NOMO-1 treated with dmso at 0.1 percent for 144 hours (cell line): ENCODE results near the gene OR6J1.
"Not testable (repeated sequence)": the region's sequence is repeated elsewhere in the genome, so short reads cannot be mapped to it uniquely, and the experiment has no call there.

ENCODE experiments used
- DNase-seq: peaks from one replicate; lab custom pipeline; 2025; ENCODE audit not compliant: unreplicated experiment; lab: John Stamatoyannopoulos, UW

Gene OR6J1

DNA sequence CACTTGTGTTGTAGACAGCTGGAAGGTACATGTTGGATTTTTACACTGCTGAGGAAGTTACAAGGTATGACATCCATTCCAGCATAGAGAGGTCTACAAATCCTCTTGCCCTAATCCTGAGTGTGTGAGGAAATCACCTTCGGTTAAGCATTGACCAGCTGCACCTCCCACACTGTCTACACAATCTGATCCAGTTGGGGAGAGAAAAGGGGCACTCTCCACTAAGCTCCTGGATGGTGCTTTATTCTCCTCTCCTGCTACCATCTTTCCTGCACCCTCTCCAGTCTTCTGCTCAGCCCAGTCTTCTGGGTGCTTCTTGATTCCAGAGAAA lies at the start of gene OR6J1:
Gene OR6J1, minus strand, starts transcription at position 48 of the 331 bp plus-strand sequence. CDS start 9,541 bp downstream, outside the sequence.
- no peak for DNase-seq

GRCh38 chr14:22692194-22692593 lies 48.0 kb upstream of the OR6J1 start:
- DNase-seq = no peak

GRCh38 chr14:22691171-22691570 lies 47.0 kb upstream of the OR6J1 start:
- no peak for DNase-seq

DNA sequence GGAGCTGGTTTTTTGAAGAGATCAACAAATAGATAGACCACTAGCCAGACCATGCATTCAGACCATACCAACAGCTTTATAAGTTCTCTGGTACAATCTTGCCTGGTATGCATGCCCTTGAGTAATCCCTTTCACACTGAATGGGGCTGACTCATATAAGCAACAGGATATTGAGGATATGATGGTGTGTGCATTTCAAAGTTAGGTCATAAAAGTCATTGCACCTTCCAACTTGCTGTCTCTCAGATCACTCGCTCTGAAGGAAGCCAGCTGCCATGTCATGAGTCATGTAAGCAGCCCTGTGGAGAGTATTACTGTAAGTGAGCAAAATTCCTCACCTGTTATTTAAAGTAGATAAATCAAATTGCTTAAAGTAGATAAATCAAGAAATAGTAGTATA lies 45.0 kb upstream of the OR6J1 start:
- no peak for DNase-seq

- DNase-seq = not testable (repeated sequence)
Observed at GRCh38 chr14:22687969-22688368, 43.8 kb upstream of the OR6J1 start.

GRCh38 chr14:22686176-22686611 lies 42.0 kb upstream of the OR6J1 start:
- DNase-seq = not testable (repeated sequence)

DNA sequence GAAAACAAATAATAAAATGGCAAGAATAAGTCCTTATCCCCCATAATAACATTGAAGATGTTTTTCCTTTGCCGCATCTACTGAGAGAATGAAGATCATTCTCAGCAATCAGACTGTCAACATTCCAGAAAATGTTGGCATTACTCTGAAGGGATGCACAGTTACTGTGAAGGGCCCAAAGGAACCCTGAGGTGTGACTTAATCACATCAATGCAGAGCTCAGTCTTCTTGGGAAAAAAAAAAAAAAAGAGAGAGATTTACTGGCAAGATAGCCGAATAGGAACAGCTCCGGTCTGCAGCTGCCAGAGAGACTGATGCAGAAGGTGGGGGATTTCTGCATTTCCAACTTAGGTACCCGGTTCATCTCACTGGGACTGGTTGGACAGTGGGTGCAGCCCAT lies 41.3 kb upstream of the OR6J1 start:
- no peak for DNase-seq

DNA sequence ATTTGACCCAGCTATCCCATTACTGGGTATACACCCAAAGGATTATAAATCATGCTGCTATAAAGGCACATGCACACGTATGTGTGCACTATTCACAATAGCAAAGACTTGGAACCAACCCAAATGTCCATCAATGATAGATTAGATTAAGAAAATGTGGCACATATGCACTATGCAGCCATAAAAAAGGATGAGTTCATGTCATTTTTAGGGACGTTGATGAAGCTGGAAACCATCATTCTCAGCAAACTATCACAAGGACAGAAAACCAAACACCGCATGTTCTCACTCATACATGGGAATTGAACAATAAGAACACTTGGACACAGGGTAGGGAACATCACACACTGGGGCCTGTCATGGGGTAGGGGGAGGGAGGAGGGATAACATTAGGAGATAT lies 39.3 kb upstream of the OR6J1 start:
- not testable (repeated sequence) for DNase-seq

DNA sequence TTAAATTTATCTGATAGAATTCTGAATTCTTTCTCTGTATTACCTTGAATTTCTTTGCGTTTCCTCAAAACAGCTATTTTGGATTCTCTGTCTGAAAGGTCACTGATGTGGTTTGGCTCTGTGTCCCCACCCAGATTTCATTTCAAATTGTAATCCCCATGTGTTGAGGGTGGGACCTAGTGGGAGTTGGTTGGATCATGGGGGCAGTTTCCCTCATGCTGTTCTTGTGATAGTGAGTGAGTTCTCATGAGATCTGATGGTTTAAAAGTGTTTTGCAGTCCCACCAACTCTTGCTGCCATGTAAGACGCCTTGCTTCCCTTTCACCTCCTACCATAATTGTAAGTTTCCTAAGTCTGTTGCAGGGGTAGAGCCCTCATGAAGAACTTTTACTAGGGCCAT lies 34.1 kb upstream of the OR6J1 start:
- no peak for DNase-seq

DNA sequence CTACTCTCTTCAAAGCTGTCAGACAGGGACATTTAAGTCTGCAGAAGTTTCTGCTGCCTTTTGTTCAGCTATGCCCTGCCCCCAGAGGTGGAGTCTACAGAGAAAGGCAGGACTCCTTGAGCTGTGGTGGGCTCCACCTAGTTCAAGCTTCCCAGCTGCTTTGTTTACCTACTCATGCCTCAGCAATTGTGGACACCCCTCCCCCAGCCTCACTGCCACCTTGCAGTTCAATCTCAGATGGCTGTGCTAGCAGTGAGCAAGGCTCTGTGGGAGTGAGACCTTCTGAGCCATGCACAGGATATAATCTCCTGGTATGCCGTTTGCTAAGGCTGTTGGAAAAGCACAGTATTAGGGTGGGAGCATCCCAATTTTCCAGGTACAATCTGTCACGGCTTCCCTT lies 33.4 kb upstream of the OR6J1 start:
- not testable (repeated sequence) for DNase-seq

- no peak for DNase-seq
Observed at GRCh38 chr14:22671622-22672021, 27.5 kb upstream of the OR6J1 start.

GRCh38 chr14:22668863-22669262 lies 24.7 kb upstream of the OR6J1 start:
- DNase-seq = no peak

DNA sequence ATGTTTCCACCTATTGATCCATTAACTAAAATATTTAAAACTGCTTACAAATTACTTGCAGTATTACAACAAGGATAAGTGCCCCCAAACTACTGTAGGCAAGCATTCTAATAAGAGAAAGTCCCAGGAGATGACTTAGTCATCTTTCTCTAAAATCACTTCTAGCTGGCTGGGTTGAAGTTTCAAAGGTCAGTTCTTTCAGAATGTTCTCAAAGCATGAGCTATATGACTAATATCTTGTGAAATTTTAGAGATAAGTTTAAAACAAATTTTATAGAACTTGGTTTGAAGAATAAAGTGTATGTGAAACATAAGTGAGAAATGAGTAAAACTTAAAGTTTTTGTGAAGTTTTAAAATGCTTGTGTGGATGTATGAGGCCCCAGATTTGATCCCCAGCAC lies 24.3 kb upstream of the OR6J1 start:
- DNase-seq = no peak

- no peak for DNase-seq
Observed at GRCh38 chr14:22667881-22668280, 23.7 kb upstream of the OR6J1 start.

DNA sequence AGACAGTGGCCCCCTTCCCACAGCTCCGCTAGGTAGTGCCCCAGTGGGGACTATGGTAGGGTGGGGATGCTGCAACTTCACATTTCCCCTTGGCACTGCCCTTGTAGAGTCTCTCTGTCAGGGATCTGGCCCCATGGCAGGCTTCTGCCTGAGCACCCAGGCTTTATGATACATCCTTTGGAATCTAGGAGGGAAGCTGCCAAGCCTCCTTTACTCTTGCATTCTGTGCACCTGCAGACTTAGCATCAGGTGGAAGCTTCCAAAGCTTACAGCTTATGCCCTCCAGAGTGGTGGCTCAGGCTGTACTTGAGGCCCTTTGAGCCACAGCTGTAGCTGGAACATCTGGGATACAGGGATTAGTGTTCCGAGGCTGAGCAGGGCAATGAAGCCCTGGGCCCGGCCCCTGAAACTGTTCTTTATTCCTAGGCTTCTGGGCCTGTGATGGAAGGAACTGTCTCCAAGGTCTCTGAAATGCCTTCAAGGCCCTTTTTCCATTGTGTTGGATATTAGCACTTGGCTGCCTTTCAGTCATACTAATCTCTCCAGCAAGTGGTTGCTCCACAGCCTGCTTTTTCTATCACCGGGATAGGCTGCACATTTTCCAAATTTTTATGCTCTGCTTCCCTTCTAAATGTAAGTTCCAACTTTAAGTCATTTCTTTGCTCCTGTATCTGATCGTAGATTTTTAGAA lies 22.2 kb upstream of the OR6J1 start:
- no peak for DNase-seq

- DNase-seq = no peak
Observed at GRCh38 chr14:22664261-22664660, 20.1 kb upstream of the OR6J1 start.

- no peak for DNase-seq
Observed at GRCh38 chr14:22660654-22661053, 16.5 kb upstream of the OR6J1 start.

DNA sequence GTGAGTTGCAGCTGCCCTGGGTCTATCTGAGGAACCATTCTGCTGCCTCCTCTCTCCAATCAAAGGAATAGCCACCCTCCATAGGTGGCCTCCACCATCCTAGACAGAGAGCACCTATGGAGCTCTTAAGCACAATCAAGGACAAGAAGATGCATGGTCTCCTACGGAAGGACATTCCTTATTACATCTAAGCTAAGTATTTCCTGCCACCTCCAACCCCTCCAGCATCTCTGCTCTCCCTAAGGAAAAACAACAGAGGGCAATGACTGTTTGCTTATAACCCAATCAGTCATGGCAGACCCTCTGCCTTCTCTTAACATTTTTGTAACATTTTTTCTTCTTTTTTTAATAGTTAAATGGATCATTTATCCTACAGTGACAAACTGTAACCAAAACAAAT lies 14.8 kb upstream of the OR6J1 start:
- DNase-seq = no peak

DNA sequence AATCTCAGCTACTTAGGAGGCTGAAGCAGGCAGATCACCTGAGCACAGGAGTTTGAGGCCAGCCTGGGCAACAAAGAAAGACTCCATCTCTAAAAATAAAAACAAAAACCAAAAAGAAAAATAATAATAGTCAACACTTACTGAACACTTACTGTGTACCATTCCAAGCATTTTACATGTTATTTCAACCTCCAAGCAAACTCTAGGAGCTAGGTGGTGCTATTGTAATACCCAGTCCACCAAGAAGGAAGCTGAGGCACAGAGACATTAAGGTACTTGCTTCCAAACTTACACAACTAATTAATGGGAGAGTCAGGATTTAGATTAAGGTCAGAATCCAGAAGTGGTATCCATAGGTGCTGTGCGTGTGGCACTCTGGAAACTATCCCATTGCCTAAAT lies 13.7 kb upstream of the OR6J1 start:
- DNase-seq = no peak

DNA sequence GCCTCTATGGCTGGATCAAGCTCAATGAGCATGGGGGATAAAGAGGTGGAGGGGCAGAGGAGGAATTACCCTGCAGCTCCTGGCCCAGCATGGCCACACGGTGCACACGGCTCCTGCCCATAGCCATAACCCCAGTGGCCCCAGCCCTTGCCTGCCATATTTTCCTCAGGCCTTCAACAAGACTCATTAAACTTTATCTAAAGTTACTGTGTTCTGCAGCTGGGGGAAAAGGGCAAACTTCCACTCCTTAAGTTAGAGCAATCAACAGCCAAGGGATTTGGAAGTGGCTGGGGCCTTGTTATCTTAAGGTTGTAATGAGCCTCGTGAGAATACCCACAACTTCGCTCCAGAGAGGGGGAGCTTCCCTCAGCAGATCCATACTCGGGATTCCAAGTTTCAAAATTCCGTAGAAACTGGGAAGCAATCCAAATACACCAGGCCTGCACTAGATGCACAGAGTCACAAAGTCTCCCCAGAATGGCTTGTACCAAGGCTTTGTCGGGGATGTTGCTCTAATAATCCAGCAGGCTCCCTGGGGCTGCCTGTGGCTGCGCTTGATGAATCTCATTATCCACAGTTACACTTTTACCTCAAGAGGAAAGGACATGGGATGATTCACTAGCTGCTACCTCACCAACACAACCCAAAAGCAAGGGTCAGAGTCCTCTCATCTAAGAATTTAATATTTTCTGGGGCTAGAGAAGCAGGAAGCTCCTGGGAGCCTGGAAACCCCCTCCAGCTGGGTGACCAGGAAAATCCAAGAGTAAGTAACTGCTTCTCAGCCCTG lies 13.0 kb upstream of the OR6J1 start:
- DNase-seq = no peak

DNA sequence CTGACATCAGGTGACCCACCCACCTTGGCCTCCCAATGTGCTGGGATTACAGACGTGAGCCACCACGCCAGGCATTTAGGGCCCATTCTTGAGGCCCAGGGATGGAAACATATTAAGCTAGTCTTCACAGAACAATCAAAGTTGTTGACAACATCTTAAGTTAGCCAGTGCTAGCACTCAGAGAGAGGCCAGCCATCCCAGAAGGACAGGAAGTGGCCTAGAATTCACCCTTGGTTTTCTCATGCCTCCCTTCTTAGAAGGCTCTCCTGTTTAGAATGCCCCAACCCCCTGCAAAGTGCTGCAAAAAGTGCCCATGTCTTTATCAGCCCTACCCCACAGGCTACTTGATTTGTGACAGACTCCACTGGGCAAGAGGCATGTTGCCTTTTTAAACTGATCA lies 12.1 kb upstream of the OR6J1 start:
- no peak for DNase-seq

DNA sequence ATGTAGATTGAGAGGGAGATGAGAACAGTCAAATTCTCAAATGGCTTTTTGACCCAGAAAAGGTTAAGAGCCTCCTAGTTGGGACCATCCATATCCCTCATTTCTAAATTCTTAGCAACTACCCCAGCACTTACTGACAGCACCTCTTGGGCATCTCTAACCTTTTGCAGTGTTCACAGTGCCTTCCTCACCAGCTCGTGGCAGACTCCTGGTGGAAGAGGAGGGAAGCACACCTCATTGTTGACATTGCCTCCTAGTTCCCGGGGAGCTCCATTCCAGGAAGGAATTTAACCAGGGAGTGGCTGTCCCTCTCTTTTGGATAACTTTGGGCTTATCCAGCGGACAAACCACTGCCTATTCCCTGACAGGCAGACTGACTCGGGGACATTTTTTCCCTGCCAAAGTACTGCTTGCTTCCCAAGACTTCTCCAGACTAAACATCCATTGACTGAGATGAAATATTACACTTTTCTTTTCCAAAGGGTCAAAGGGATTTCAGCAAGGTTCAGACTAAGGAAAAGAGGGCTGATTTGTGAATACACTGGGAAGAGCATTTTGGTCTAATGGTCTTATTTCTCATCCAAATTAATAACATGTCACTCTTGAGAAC lies 9.0 kb upstream of the OR6J1 start:
- DNase-seq = peak; percentile 36
